ENCODE measurements around the gene BHLHE41. TPM values are rescaled to one million over a fixed set of nuclear protein-coding genes. Genes with fewer than 3 reads are reported as not detected.
A peak's percentile ranks its signal among the peaks of the same experiment; 100 is the strongest.

The BHLHE41 gene
- total and polyA plus RNA-seq, 4 donors: 1.7 to 39.0 (median 6.7) TPM

DNA sequence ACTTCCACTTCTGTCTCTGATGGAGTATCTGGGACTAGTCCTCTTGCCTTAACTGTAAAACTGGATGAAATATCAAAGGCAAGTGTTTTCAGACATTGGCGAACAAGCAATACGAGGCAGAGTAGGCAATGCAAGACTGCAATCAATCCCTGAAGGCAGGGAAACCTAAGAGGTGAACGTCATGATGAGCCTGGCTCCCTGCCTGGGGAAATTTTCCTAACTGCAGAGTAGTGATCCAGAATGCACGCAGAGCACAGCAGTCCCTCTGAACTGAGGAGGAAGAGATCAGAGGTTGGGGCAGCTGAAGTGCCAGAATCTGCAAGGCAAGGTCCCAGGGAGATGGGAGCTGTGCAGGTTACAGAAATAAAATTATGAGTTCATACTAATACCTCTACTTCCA, 18.5 kb downstream of the BHLHE41 start:
- Histone ChIP-seq H3K9ac (ENCODE audit: insufficient read depth in 1 of 2, low read length in 2 of 2) (no peak overlapping the region), H3K36me3 (ENCODE audit: control insufficient read depth in 4 of 4, insufficient read depth in 4 of 4, low read length in 4 of 4) (no peaks in the 10 kb centered on the region), H3K27ac (ENCODE audit: low read depth in 1 of 2, low read length in 1 of 2) (no peak overlapping the region), H3K4me3 (no peak overlapping the region), H3K27me3 (ENCODE audit: control insufficient read depth in 3 of 3, insufficient read depth in 3 of 3, low read length in 2 of 3) (no peaks in the 10 kb centered on the region), H3K9me3 (ENCODE audit: control insufficient read depth in 4 of 4, insufficient read depth in 3 of 4, low read length in 3 of 4) (no peaks in the 10 kb centered on the region), H3K4me1 (ENCODE audit: control insufficient read depth in 5 of 5, insufficient read depth in 5 of 5, low read length in 5 of 5) (peaks cover 0 to 9% (median 0%) of the 10 kb centered on the region in 5 donors)
- DNase-seq: no peak
- ATAC-seq (ENCODE audit: insufficient read depth, low FRiP score): no peak
- 74 to 82% methylated on average over 4 of the region's 4 CpGs for WGBS, 2 donors
- TF ChIP-seq, protein P1, sequence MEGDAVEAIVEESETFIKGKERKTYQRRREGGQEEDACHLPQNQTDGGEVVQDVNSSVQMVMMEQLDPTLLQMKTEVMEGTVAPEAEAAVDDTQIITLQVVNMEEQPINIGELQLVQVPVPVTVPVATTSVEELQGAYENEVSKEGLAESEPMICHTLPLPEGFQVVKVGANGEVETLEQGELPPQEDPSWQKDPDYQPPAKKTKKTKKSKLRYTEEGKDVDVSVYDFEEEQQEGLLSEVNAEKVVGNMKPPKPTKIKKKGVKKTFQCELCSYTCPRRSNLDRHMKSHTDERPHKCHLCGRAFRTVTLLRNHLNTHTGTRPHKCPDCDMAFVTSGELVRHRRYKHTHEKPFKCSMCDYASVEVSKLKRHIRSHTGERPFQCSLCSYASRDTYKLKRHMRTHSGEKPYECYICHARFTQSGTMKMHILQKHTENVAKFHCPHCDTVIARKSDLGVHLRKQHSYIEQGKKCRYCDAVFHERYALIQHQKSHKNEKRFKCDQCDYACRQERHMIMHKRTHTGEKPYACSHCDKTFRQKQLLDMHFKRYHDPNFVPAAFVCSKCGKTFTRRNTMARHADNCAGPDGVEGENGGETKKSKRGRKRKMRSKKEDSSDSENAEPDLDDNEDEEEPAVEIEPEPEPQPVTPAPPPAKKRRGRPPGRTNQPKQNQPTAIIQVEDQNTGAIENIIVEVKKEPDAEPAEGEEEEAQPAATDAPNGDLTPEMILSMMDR (IDR thresholded peaks at IDR 0.05; ENCODE audit: control extremely low read depth, extremely low read depth): no peak

DNA sequence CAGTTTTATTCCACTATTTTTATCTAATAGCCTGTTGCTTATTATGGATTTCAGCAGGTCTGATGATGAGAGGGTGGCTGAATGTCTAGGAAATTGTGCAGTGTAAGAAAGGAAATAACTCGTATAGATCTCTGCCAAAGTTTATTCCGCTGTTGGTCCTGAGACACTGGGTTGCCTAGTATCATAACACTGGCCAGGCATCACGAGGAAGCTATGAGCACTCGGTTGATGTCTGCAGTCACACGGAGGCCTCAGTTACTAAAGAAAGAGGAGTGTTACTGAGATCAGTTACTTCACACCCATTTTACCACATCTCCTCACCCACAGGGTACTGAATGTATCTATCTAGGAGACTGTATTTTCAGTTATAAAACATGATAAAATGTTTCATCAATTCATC, 21.9 kb downstream of the BHLHE41 start:
- H3K27me3 ChIP-seq (ENCODE audit: control insufficient read depth in 3 of 3, insufficient read depth in 3 of 3, low read length in 2 of 3): no peaks in the 10 kb centered on the region
- 62 to 65% methylated on average over 5 of the region's 5 CpGs for WGBS, 2 donors
- no peak for ATAC-seq (ENCODE audit: insufficient read depth, low FRiP score)
- TF ChIP-seq, protein P1 (IDR thresholded peaks at IDR 0.05; ENCODE audit: control extremely low read depth, extremely low read depth): no peak
- H3K9me3 ChIP-seq (ENCODE audit: control insufficient read depth in 4 of 4, insufficient read depth in 3 of 4, low read length in 3 of 4): no peaks in the 10 kb centered on the region
- H3K27ac ChIP-seq (ENCODE audit: low read depth in 1 of 2, low read length in 1 of 2): no peak overlapping the region
- no peaks in the 10 kb centered on the region for H3K4me1 ChIP-seq (ENCODE audit: control insufficient read depth in 5 of 5, insufficient read depth in 5 of 5, low read length in 5 of 5)
- no peak overlapping the region for H3K9ac ChIP-seq (ENCODE audit: insufficient read depth in 1 of 2, low read length in 2 of 2)
- H3K36me3 ChIP-seq (ENCODE audit: control insufficient read depth in 4 of 4, insufficient read depth in 4 of 4, low read length in 4 of 4): no peaks in the 10 kb centered on the region
- no peak for DNase-seq
- no peak overlapping the region for H3K4me3 ChIP-seq

DNA sequence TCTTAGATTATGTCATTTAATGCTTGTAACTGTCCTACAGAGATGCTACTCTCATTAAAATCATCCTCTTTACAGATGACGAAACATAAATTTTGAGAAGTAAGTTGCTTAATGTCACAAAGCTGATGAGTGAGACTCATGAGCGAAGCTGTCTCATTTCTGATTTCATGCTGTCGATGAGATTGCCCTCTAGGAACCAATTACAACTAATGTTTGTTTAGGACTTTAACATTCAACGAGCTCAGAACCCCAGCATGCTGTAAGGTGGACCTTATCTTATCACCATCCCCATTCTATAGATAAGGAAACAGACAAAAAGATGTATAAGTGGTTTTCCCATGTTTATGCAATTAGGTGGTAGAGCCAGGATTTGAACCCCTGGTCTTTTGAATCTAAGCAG, 23.1 kb downstream of the BHLHE41 start:
- Histone ChIP-seq H3K4me1 (ENCODE audit: control insufficient read depth in 5 of 5, insufficient read depth in 5 of 5, low read length in 5 of 5) (no peaks in the 10 kb centered on the region), H3K36me3 (ENCODE audit: control insufficient read depth in 4 of 4, insufficient read depth in 4 of 4, low read length in 4 of 4) (no peaks in the 10 kb centered on the region), H3K27ac (ENCODE audit: low read depth in 1 of 2, low read length in 1 of 2) (no peak overlapping the region), H3K9ac (ENCODE audit: insufficient read depth in 1 of 2, low read length in 2 of 2) (no peak overlapping the region), H3K9me3 (ENCODE audit: control insufficient read depth in 4 of 4, insufficient read depth in 3 of 4, low read length in 3 of 4) (no peaks in the 10 kb centered on the region), H3K27me3 (ENCODE audit: control insufficient read depth in 3 of 3, insufficient read depth in 3 of 3, low read length in 2 of 3) (no peaks in the 10 kb centered on the region), H3K4me3 (no peak overlapping the region)
- 30 to 49% methylated on average over 4 of the region's 4 CpGs for WGBS, 2 donors
- DNase-seq (no peak), ATAC-seq (ENCODE audit: insufficient read depth, low FRiP score) (no peak)
- TF ChIP-seq, protein P1 (IDR thresholded peaks at IDR 0.05; ENCODE audit: control extremely low read depth, extremely low read depth): no peak

GRCh38 chr12:26101350-26101734, 23.5 kb downstream of the BHLHE41 start:
- DNase-seq (peak; percentile 55 to 84 (median 74)), ATAC-seq (ENCODE audit: insufficient read depth, low FRiP score) (peak; percentile 17)
- TF ChIP-seq, protein P1 (IDR thresholded peaks at IDR 0.05; ENCODE audit: control extremely low read depth, extremely low read depth): no peak
- Histone ChIP-seq H3K36me3 (ENCODE audit: control insufficient read depth in 4 of 4, insufficient read depth in 4 of 4, low read length in 4 of 4) (no peaks in the 10 kb centered on the region), H3K9me3 (ENCODE audit: control insufficient read depth in 4 of 4, insufficient read depth in 3 of 4, low read length in 3 of 4) (no peaks in the 10 kb centered on the region), H3K4me1 (ENCODE audit: control insufficient read depth in 5 of 5, insufficient read depth in 5 of 5, low read length in 5 of 5) (no peaks in the 10 kb centered on the region), H3K27ac (ENCODE audit: low read depth in 1 of 2, low read length in 1 of 2) (no peak overlapping the region), H3K9ac (ENCODE audit: insufficient read depth in 1 of 2, low read length in 2 of 2) (no peak overlapping the region), H3K27me3 (ENCODE audit: control insufficient read depth in 3 of 3, insufficient read depth in 3 of 3, low read length in 2 of 3) (no peaks in the 10 kb centered on the region), H3K4me3 (no peak overlapping the region)
- WGBS, 2 donors: 51 to 56% methylated on average over 3 of the region's 3 CpGs
